ENCODE measurements around the gene GPR152. TPM values are rescaled to one million over a fixed set of nuclear protein-coding genes. Genes with fewer than 3 reads are reported as not detected.

The GPR152 gene
- not detected for total RNA-seq

GRCh38 chr11:67452141-67452952, at the start of gene GPR152:
TSS of gene GPR152 (minus strand) at chr11:67452729. CDS start at chr11:67452724, 5 bp downstream.
- DNase-seq (ENCODE audit: low spot score) = no peak
- peak; percentile 12 for ATAC-seq

GRCh38 chr11:67501854-67502253, 49.3 kb upstream of the GPR152 start:
- no peak for ATAC-seq
- DNase-seq (ENCODE audit: low spot score) = no peak

- DNase-seq (ENCODE audit: low spot score) = no peak
- ATAC-seq = no peak
Measured at GRCh38 chr11:67500831-67501715, 48.5 kb upstream of the GPR152 start.

- ATAC-seq (no peak), DNase-seq (ENCODE audit: low spot score) (no peak)
Measured at GRCh38 chr11:67500484-67500821, 47.9 kb upstream of the GPR152 start.

GRCh38 chr11:67499808-67500483, 47.4 kb upstream of the GPR152 start:
- ATAC-seq (no peak), DNase-seq (ENCODE audit: low spot score) (no peak)

- ATAC-seq (peak; percentile 38), DNase-seq (ENCODE audit: low spot score) (no peak)
Measured at GRCh38 chr11:67498544-67498972, 46.0 kb upstream of the GPR152 start.

GRCh38 chr11:67497656-67498291, 45.2 kb upstream of the GPR152 start:
- ATAC-seq = no peak
- no peak for DNase-seq (ENCODE audit: low spot score)

GRCh38 chr11:67496113-67496512, 43.6 kb upstream of the GPR152 start:
- DNase-seq (ENCODE audit: low spot score) = no peak

GRCh38 chr11:67495234-67496005, 42.9 kb upstream of the GPR152 start:
- ATAC-seq = no peak
- DNase-seq (ENCODE audit: low spot score) = no peak

More at GRCh38 chr11:67496113-67496512, 43.6 kb upstream of the GPR152 start:
- no peak for ATAC-seq

GRCh38 chr11:67494371-67495233, 42.1 kb upstream of the GPR152 start:
- ATAC-seq (no peak), DNase-seq (ENCODE audit: low spot score) (no peak)

- ATAC-seq = no peak
- no peak for DNase-seq (ENCODE audit: low spot score)
Measured at GRCh38 chr11:67493548-67494370, 41.2 kb upstream of the GPR152 start.

- no peak for DNase-seq (ENCODE audit: low spot score)
Measured at GRCh38 chr11:67492801-67493547, 40.4 kb upstream of the GPR152 start.

GRCh38 chr11:67492069-67492727, 39.7 kb upstream of the GPR152 start:
- no peak for DNase-seq (ENCODE audit: low spot score)
- no peak for ATAC-seq

More at GRCh38 chr11:67492801-67493547, 40.4 kb upstream of the GPR152 start:
- ATAC-seq = peak; percentile 4

GRCh38 chr11:67491276-67492068, 38.9 kb upstream of the GPR152 start:
- ATAC-seq (no peak), DNase-seq (ENCODE audit: low spot score) (no peak)

GRCh38 chr11:67490727-67491065, 38.2 kb upstream of the GPR152 start:
- DNase-seq (ENCODE audit: low spot score) = no peak
- ATAC-seq = no peak

All from left lobe of liver (tissue), 2 donors.